ENCODE data around the gene CKB.
"Not testable (repeated sequence)": the region's sequence is repeated elsewhere in the genome, so short reads cannot be mapped to it uniquely, and the experiment has no call there.

DNA sequence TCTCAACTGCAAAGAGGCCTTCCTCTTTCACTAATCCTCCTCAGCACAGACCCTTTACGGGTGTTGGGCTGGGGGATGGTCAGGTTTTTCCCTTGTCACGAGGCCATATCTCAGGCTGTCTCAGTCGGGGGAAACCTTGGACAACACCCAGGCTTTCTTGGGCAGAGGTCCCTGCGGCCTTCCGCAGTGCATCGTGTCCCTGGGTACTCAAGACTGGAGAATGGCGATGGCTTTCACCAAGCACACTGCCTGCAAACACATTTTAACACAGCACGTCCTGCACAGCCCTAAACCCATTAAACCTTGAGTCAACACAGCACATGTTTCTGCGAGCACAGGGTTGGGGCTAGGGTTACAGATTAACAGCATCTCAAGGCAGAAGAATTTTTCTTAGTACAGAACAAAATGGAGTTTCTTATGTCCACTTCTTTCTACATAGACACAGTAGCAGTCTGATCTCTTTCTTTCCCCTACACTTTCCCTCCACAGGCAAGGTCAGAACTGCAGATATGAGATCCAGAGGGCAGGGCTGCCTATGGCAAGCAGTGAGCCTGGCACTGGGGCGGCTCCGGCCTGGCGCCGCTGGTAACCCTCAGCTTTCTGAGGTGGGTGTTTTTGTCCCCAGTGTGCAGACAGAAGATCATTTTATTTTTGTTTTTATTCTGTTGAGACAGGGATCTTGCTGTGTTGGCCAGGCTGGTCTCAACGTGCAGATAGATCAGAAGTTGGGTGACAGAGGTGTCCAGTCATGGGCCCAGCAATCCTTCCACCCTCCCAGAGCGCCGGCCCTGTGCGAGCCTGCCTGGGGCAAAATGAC is 3.0 kb upstream of the CKB start:
- not testable (repeated sequence) for TF ChIP-seq EZH2 (optimal IDR thresholded peaks at IDR 0.05; ENCODE audit: low read depth, low read length); EZH2phosphoT487 (IDR thresholded peaks at IDR 0.05; ENCODE audit: low read length)
- TF ChIP-seq, protein P1, sequence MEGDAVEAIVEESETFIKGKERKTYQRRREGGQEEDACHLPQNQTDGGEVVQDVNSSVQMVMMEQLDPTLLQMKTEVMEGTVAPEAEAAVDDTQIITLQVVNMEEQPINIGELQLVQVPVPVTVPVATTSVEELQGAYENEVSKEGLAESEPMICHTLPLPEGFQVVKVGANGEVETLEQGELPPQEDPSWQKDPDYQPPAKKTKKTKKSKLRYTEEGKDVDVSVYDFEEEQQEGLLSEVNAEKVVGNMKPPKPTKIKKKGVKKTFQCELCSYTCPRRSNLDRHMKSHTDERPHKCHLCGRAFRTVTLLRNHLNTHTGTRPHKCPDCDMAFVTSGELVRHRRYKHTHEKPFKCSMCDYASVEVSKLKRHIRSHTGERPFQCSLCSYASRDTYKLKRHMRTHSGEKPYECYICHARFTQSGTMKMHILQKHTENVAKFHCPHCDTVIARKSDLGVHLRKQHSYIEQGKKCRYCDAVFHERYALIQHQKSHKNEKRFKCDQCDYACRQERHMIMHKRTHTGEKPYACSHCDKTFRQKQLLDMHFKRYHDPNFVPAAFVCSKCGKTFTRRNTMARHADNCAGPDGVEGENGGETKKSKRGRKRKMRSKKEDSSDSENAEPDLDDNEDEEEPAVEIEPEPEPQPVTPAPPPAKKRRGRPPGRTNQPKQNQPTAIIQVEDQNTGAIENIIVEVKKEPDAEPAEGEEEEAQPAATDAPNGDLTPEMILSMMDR (IDR thresholded peaks at IDR 0.05; ENCODE audit: low read length) = not testable (repeated sequence)

Measured in MM.1S (cell line).